ENCODE data around the gene PMEPA1.

GRCh38 chr20:57656252-57656820 is 53.5 kb downstream of the PMEPA1 start:
- TF ChIP-seq POLR2AphosphoS5 (IDR thresholded peaks at IDR 0.05; ENCODE audit: low read depth, low read length) (no peak), REST (IDR thresholded peaks at IDR 0.05; ENCODE audit: insufficient read depth in 1 of 2, low read depth in 2 of 2, low read length in 2 of 2) (no peak), TAF1 (IDR thresholded peaks at IDR 0.05; ENCODE audit: borderline replicate concordance, insufficient read depth, low read length) (no peak)

Measured in PFSK-1 (cell line).